Measurements from ENCODE around the gene EHD4.

- TF ChIP-seq POLR2A (IDR thresholded peaks at IDR 0.05; ENCODE audit: low read depth, low read length): no peak
- no peak for TF ChIP-seq POLR2AphosphoS5 (IDR thresholded peaks at IDR 0.05; ENCODE audit: low read depth, low read length)
Measured at GRCh38 chr15:41881086-41881485, 91.3 kb downstream of the EHD4 start.

All from GM12892 (cell line).